HG03097 (cell line): ENCODE measurements around the gene EIF2B2.

Source experiments
- ATAC-seq: cut with Tn5 transposase; IDR thresholded peaks from one replicate; pipeline ENCODE4 v1.9.1; 2021; ENCODE audit not compliant: unreplicated experiment, low FRiP score

Gene EIF2B2

GRCh38 chr14:75002392-75003249 is at the start of gene EIF2B2:
TSS of gene EIF2B2 (plus strand) at chr14:75002921. CDS start at chr14:75002991, 70 bp downstream.
- ATAC-seq = peak; percentile 95

DNA sequence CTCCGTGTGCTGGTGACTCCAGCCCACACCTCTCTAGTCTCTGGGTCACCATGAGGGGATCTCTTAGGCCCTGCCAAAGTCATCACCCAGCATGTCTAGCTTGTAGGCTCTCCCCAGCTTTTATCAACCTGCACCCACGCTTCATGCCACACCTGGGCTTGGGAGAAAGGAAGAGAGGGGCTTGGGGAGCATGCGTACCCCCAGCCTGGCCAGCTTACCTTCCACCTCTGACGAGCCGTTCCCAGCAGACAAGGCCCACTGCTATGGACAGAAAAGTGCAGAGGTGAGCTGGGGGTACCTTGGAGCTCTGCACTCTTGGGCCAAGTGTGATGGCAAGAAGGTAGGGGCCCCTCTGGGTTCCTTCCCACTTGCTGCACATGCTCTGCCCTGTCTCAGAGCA is 49.0 kb upstream of the EIF2B2 start:
- no peak for ATAC-seq

GRCh38 chr14:74954232-74954946 is 48.3 kb upstream of the EIF2B2 start:
- no peak for ATAC-seq

DNA sequence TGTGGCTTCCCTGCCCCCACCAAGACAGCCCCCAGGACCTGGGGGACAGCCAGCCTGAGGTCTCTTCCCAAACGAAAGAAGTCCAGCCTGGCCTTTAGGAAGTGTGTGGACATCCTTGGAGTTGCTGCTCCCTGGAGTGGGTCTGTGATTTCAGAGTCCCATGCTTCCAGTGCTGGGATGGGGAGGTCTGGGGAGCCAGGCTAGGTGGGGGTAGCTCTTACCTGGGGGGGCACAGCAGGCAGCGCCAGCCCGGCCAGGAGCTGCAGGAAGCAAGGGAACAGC is 47.8 kb upstream of the EIF2B2 start:
- ATAC-seq = no peak

GRCh38 chr14:74955229-74956026 is 47.3 kb upstream of the EIF2B2 start, which contains the start of gene PGF:
TSS of gene PGF (minus strand) at chr14:74955597. CDS start at chr14:74955242, 355 bp downstream.
- no peak for ATAC-seq

GRCh38 chr14:74956027-74956279 is 46.8 kb upstream of the EIF2B2 start:
- no peak for ATAC-seq

DNA sequence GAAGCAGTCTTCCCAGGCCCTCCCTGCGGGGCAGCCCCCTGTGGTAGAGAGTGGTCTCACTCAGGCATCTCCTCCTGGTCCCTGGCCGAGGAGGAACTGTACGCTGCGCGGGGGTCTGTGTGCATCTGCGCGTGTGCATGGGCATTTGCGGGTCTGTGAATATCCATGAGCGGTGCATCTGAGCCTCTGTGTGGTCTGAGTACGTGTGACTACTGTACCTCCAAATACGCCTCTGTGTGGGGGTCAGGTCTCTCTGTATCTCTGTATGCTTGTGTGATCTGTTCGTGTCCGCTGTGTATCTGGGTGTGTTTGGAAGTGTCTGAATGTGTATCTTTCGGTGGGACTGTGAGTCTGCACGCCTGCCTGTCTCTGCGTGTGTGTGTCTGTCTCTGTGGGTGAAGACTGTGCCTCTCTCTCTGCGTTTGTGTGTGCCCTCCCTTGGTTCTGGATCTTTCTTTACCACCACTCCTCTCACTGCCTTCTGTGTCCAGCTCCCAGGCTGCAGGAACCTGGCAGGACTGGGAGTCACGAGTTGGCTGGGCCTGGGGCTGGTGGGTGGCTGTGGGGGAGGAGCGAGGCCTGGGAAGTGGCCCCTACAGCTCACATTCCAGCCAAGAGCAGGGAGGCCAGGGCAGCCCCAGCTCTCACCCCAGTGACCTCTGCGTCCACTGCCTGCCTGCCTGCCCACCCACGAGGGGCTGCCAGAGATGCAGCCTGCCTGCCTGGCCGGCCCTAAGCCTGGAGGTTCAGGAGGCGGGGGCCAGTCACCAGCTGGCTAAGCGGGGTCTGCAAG is 46.2 kb upstream of the EIF2B2 start:
- no peak for ATAC-seq

GRCh38 chr14:74959596-74960180 is 43.0 kb upstream of the EIF2B2 start:
- no peak for ATAC-seq

DNA sequence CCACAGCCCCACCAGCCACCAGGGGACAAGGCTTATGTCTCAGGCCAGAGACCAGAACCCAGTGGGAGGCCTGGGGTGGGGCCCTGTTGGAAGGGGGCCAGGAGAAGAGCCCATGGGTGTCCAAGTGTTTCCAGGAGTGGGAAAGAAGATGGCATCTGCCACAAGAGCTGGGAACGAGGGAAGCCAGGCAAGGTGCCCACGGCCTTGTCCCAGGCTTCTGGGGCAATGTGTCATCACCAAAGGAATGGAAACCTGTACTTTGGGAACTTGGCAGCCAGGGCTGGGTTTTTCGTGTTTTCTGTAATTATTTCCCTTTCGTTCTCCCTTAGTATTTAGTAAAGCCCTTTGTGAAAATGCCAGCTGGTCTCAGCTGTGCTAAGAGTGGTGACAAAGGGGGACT is 42.0 kb upstream of the EIF2B2 start:
- ATAC-seq = no peak

GRCh38 chr14:74961238-74961911 is 41.3 kb upstream of the EIF2B2 start:
- ATAC-seq = no peak

DNA sequence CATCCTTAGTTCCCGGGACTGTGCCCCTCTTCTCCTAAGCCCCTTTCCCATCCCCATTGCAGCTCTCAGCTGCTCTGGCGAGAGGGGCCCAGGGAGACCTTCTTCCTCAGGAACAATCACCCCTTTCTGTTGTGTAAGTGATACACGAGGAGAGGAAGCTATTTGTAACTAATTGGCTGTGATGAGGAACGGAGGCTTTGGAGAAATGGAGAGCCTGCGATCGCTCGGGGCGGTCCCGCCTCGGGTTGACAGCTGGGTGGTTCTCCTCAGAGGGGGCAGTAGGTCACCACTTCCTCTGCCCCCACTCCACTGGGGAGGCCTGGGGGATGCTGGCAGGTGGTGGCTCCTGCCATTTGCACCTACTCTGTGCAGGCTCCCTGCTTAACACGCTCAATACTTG is 40.7 kb upstream of the EIF2B2 start:
- ATAC-seq = no peak

GRCh38 chr14:74962493-74962892 is 40.2 kb upstream of the EIF2B2 start:
- ATAC-seq = no peak

GRCh38 chr14:74963178-74963704 is 39.5 kb upstream of the EIF2B2 start:
- ATAC-seq = no peak

- no peak for ATAC-seq
Observed at GRCh38 chr14:74963705-74964271, 38.9 kb upstream of the EIF2B2 start.

DNA sequence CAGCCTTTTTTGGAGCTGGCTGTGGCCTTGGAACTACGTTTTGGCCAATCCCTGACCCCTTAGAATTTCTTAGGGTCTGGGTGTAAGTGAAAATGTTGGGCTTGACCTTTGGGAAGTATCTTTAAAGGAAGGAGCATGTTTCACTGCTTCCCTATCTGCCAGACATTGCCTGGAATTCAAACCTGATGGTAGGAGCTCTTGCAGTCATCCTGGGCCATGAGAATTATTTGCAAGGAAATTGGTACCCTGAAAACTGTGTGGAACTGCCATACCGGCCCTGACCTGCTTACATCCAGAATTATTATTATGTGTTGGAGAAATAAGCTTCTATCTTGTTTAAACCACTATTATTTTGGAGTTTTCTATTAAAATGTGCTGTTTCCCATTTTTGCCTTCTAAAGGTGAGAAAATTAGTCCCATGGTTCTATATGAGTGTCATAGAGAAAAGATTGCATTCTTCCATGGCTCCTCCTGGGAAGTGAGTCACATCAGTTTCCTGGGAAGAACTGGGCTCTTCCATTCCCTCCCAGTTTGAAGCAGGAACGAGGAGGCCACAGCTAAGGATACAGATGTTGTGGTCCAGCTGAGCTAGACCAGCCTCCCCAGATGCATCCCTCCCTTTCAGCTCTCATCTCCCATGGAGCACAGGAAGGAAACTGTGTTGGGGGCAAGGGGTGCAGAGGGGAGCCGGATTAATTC is 37.8 kb upstream of the EIF2B2 start:
- no peak for ATAC-seq

GRCh38 chr14:74965486-74966153 is 37.1 kb upstream of the EIF2B2 start:
- no peak for ATAC-seq

GRCh38 chr14:74968811-74969210 is 33.9 kb upstream of the EIF2B2 start:
- ATAC-seq = no peak

DNA sequence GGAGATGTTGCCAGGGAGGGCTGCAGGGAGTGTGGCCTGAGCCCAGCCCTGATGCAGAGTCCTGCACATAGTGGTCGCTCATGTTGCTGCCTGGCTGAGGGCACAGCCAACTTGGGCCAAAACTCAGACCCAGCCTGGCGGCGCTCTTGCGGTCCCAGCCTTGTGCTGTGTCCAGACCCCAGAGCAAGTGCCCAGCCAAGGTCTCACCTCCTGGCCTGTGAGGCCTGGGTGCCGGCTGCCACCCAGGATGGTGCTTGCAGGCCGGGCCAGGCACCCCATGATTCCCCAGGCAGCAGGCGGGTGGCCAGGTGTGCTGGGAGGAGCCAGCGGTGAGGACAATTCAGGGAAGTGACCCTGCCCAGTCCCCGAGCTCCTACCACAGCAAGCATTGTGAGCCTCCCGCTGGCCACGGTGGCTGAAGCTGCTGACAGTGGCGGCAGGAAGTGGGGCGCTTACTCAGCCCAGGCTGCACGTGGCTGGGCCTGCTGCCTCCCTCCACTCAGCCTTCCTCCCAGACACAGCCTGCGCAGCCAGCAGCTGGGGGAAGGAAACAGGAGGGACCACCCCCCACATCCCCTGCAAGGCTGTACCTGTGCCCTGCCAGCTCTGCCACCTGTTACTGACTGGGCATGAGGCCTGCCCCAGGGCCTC is 29.6 kb upstream of the EIF2B2 start:
- ATAC-seq = no peak
